ENCODE results near the gene OR2F2.

OR2F2 gene

GRCh38 chr7:143902332-143902899 is 32.6 kb upstream of the OR2F2 start:
- Mint-ChIP-seq H3K36me3 (ENCODE audit: insufficient read depth) (peaks cover 7% of the 10 kb centered on the region), H3K4me1 (ENCODE audit: low read depth in 2 of 2) (peaks cover 21 to 27% of the 10 kb centered on the region in 2 donors), H3K27me3 (no peaks in the 10 kb centered on the region), H3K4me3 (peak overlapping the region; percentile 91 to 93), H3K27ac (peak overlapping the region; percentile 95), H3K9me3 (no peaks in the 10 kb centered on the region)
- ATAC-seq (replicated peaks) (no peak), DNase-seq (peak in 1 of 3 experiments; percentile 10)

DNA sequence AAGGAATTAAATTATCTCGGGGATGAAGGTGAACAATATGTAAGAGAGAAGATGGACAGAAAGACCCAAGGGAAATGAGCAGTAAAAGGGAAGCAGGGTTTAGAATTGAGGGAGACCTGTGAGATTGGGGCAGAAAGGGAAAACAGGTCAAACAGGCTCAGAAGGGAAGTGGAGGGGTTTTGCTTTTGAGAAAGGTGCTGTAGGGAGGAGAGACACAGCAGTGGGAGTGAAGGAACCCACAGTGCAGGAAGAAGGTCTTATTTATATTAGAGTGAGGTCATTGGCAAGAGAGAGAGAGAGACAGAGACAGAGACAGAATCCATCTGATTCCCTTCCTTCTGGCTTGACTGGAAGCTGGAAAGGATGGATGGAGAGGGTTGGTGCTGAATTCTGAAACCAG is 29.5 kb upstream of the OR2F2 start:
- H3K4me1 Mint-ChIP-seq (ENCODE audit: low read depth in 2 of 2) = peaks cover 10 to 15% of the 10 kb centered on the region in 2 donors
- peaks cover 7% of the 10 kb centered on the region for H3K36me3 Mint-ChIP-seq (ENCODE audit: insufficient read depth)
- ATAC-seq (replicated peaks) = no peak
- H3K4me3 Mint-ChIP-seq = no peak overlapping the region
- no peak for DNase-seq
- no peaks in the 10 kb centered on the region for H3K9me3 Mint-ChIP-seq
- H3K27me3 Mint-ChIP-seq = peaks cover 6 to 10% of the 10 kb centered on the region in 2 donors
- no peak overlapping the region for H3K27ac Mint-ChIP-seq

DNA sequence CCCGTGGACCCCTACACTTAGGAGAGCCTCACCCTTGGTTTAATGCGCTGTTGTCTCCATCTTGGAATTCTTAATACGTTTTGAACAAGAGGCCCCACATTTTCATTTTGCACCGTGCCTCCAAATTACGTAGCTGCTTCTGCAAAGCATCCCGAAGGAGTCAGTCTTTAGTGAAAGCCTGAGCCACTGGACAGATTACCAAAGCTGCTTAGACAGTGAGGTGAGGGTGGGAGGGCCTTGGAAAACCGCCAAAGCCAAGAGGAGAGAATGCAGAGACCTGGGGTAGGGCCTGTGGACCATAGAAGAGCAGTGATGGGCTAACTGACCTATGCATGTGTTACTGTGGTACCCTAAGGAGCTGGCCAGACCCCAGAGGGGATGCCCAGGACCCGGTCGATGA is 28.9 kb upstream of the OR2F2 start:
- Mint-ChIP-seq H3K9me3 (no peaks in the 10 kb centered on the region), H3K27ac (no peak overlapping the region), H3K27me3 (peaks cover 9 to 10% of the 10 kb centered on the region in 2 donors), H3K36me3 (ENCODE audit: insufficient read depth) (peaks cover 7% of the 10 kb centered on the region), H3K4me1 (ENCODE audit: low read depth in 2 of 2) (peaks cover 6 to 8% of the 10 kb centered on the region in 2 donors), H3K4me3 (no peak overlapping the region)
- no peak for DNase-seq
- no peak for ATAC-seq (replicated peaks)

DNA sequence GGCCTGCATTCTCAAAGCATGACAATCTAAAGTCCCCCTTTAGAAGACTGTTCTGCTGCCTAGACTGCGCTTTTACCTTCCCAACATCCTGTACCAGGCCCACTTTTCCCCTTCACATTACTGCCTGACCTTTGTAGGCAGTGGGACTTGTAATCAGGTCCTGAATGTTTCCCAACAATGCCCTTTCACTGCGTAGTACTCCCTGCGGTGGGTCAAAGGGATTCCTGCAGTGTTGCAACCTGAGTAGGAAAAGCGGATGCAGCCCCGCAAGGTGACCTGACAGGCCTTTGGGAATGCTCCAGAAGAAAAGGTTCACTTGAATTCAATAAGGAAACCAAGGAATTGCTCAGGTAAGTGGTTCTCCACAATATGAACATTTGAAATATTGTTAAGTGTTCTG is 28.1 kb upstream of the OR2F2 start:
- Mint-ChIP-seq H3K27me3 (peaks cover 9 to 10% of the 10 kb centered on the region in 2 donors), H3K4me3 (no peak overlapping the region), H3K9me3 (no peaks in the 10 kb centered on the region), H3K36me3 (ENCODE audit: insufficient read depth) (peaks cover 3% of the 10 kb centered on the region), H3K4me1 (ENCODE audit: low read depth in 2 of 2) (peaks cover 1 to 3% of the 10 kb centered on the region in 2 donors), H3K27ac (no peak overlapping the region)
- ATAC-seq (replicated peaks) (no peak), DNase-seq (no peak)

DNA sequence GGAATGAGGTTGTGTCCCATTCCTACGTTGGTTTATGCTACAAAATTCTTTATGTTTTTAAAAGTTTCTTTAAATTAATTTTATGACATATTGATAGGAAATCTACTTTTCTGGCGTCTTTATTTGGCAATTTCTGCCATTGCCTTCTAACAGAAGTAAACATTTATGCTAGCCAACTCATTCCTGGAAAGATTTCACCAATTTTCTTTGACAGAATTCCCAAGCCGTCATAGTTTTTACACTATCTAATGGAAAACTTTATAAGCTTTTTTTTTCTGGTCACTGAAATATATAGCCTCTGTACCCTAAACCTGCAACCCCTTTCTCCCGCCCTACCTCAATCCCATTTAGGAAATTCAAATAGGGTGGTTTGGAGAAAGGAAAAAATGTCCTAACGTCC is 26.9 kb upstream of the OR2F2 start:
- Mint-ChIP-seq H3K4me3 (no peak overlapping the region), H3K4me1 (ENCODE audit: low read depth in 2 of 2) (no peaks in the 10 kb centered on the region), H3K27me3 (peaks cover 9 to 10% of the 10 kb centered on the region in 2 donors), H3K27ac (no peak overlapping the region), H3K36me3 (ENCODE audit: insufficient read depth) (no peaks in the 10 kb centered on the region), H3K9me3 (no peaks in the 10 kb centered on the region)
- ATAC-seq (replicated peaks) = no peak
- DNase-seq = no peak

DNA sequence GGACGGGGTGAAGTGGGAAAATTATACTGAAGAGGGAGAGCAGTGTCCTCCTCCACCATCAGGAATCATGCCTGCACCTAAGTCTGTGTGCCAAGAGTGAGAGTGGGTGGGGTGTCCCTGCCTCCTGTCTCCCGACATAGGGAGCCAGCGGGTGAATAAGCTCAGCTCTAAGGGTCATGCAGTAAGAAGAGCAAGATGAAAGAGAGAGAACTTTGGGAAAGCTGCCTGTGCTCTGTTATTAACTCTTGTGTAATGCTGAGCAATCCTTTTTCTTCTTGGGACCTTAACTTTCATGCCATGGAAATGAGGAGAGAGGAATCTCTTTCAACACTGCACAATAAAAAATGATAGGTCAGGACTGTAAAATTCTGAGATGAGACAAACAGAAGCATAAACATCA is 25.2 kb upstream of the OR2F2 start:
- no peak for ATAC-seq (replicated peaks)
- no peak overlapping the region for H3K27ac Mint-ChIP-seq
- peaks cover 9 to 16% of the 10 kb centered on the region in 2 donors for H3K27me3 Mint-ChIP-seq
- H3K9me3 Mint-ChIP-seq = no peaks in the 10 kb centered on the region
- H3K36me3 Mint-ChIP-seq (ENCODE audit: insufficient read depth) = no peaks in the 10 kb centered on the region
- no peaks in the 10 kb centered on the region for H3K4me1 Mint-ChIP-seq (ENCODE audit: low read depth in 2 of 2)
- H3K4me3 Mint-ChIP-seq = no peak overlapping the region
- DNase-seq = no peak

- no peaks in the 10 kb centered on the region for H3K4me1 Mint-ChIP-seq (ENCODE audit: low read depth in 2 of 2)
- peaks cover 9 to 16% of the 10 kb centered on the region in 2 donors for H3K27me3 Mint-ChIP-seq
- no peak for ATAC-seq (replicated peaks)
- no peak for DNase-seq
- no peaks in the 10 kb centered on the region for H3K36me3 Mint-ChIP-seq (ENCODE audit: insufficient read depth)
- no peak overlapping the region for H3K27ac Mint-ChIP-seq
- no peak overlapping the region for H3K4me3 Mint-ChIP-seq
- H3K9me3 Mint-ChIP-seq = no peaks in the 10 kb centered on the region
Measured at GRCh38 chr7:143910473-143911248, 24.4 kb upstream of the OR2F2 start.

- H3K4me1 Mint-ChIP-seq (ENCODE audit: low read depth in 2 of 2) = no peaks in the 10 kb centered on the region
- H3K27ac Mint-ChIP-seq = no peak overlapping the region
- no peaks in the 10 kb centered on the region for H3K36me3 Mint-ChIP-seq (ENCODE audit: insufficient read depth)
- H3K9me3 Mint-ChIP-seq = no peaks in the 10 kb centered on the region
- H3K27me3 Mint-ChIP-seq = peaks cover 25 to 32% of the 10 kb centered on the region in 2 donors
- no peak for ATAC-seq (replicated peaks)
- DNase-seq = no peak
- no peak overlapping the region for H3K4me3 Mint-ChIP-seq
Measured at GRCh38 chr7:143913945-143914615, 21.0 kb upstream of the OR2F2 start.

- DNase-seq (no peak), ATAC-seq (replicated peaks) (no peak)
- no peaks in the 10 kb centered on the region for H3K36me3 Mint-ChIP-seq (ENCODE audit: insufficient read depth)
- no peak overlapping the region for H3K27ac Mint-ChIP-seq
- no peaks in the 10 kb centered on the region for H3K9me3 Mint-ChIP-seq
- no peak overlapping the region for H3K4me3 Mint-ChIP-seq
- H3K4me1 Mint-ChIP-seq (ENCODE audit: low read depth in 2 of 2) = no peaks in the 10 kb centered on the region
- peaks cover 33 to 34% of the 10 kb centered on the region in 2 donors for H3K27me3 Mint-ChIP-seq
Measured at GRCh38 chr7:143914938-143915652, 19.9 kb upstream of the OR2F2 start.

DNA sequence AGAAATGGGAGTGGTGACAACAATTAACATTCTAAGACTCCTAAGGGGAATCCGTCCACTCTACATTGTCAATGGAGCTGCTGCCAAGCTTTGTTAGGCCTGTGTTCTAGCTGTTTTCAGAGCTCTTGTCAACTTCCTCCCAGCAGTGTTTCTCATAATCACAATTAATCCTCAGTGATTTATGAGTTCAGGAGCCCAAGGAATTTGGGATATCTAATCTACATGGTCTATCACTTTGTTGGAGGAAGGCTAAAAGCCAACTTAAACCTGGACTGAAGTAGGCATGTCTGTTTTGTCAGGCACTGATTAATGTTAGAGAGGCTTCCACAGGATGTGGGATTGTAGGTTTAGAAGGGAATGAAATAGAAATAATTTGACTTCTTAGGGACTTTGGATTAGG is 10.2 kb upstream of the OR2F2 start:
- no peaks in the 10 kb centered on the region for H3K4me1 Mint-ChIP-seq (ENCODE audit: low read depth in 2 of 2)
- H3K27me3 Mint-ChIP-seq = peaks cover 30 to 33% of the 10 kb centered on the region in 2 donors
- no peak overlapping the region for H3K27ac Mint-ChIP-seq
- DNase-seq (no peak), ATAC-seq (replicated peaks) (no peak)
- H3K36me3 Mint-ChIP-seq (ENCODE audit: insufficient read depth) = no peaks in the 10 kb centered on the region
- H3K9me3 Mint-ChIP-seq = no peaks in the 10 kb centered on the region
- H3K4me3 Mint-ChIP-seq = no peak overlapping the region

DNA sequence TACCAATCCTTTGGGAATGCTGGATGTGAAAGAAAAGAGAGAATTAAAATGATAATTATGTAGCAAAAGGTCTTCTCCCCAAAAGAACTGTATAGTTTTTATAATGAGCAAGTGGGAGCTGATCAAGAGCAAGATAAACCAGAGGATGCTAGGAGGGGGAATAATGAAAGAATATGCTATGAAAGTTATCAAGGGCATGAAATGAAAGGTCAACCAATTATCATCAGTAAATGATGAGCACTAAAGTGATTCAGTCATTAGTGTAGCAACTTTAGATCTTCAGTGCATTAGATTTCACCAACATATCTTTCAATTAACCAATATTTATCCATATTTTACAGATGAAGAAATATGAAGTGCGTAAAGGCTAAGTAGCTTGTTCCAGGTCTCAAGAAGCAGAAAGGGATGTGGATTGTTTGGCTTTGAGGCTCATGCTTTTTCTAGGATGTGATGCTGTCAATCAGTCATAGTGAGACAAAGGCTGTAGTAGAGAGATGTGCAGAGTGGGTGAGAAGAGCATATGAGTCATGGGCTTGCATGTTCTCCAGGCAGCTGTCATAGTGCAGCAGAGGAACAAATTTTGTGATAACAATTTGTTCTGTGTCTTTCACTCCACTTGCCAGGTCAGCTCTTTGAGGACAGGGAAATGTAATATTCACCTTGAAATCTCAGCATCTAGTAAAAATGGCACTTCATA is 5.7 kb upstream of the OR2F2 start:
- no peak overlapping the region for H3K4me3 Mint-ChIP-seq
- H3K9me3 Mint-ChIP-seq = peaks cover 0 to 1% of the 10 kb centered on the region in 2 donors
- no peak for ATAC-seq (replicated peaks)
- no peak for DNase-seq
- H3K27me3 Mint-ChIP-seq = peaks cover 2 to 7% of the 10 kb centered on the region in 2 donors
- no peaks in the 10 kb centered on the region for H3K36me3 Mint-ChIP-seq (ENCODE audit: insufficient read depth)
- no peak overlapping the region for H3K27ac Mint-ChIP-seq
- no peaks in the 10 kb centered on the region for H3K4me1 Mint-ChIP-seq (ENCODE audit: low read depth in 2 of 2)

GRCh38 chr7:143931739-143932138 is 3.3 kb upstream of the OR2F2 start:
- DNase-seq = no peak
- Mint-ChIP-seq H3K27me3 (peaks cover 16 to 18% of the 10 kb centered on the region in 2 donors), H3K4me3 (no peak overlapping the region), H3K4me1 (ENCODE audit: low read depth in 2 of 2) (no peaks in the 10 kb centered on the region), H3K36me3 (ENCODE audit: insufficient read depth) (no peaks in the 10 kb centered on the region), H3K27ac (no peak overlapping the region), H3K9me3 (peaks cover 1 to 9% of the 10 kb centered on the region in 2 donors)
- no peak for ATAC-seq (replicated peaks)

All from effector memory CD8-positive, alpha-beta T cell (primary cell).